Central memory CD8-positive, alpha-beta T cell (primary cell): ENCODE data around the gene PRTN3.

Experiments used
- ATAC-seq: fragments of 150-1000 bp; cut with Tn5 transposase; replicated peaks from 2 replicates; pipeline ENCODE4 v1.10.0; 2022; ENCODE audit warnings: mild to moderate bottlenecking, moderate FRiP score, moderate number of reproducible peaks; ENCODE audit not compliant: poor library complexity, severe bottlenecking; ENCODE audit errors: extremely low read depth
- DNase-seq, 2 donors: peaks; one replicate each; pipeline ENCODE4 v3.0.0; 2021; ENCODE audit warnings: low spot score in 2 of 2
- H3K27ac Mint-ChIP-seq: one replicate; pipeline ENCODE4 v1.8.0; 2022; ENCODE audit warnings: low read depth, mild to moderate bottlenecking, moderate library complexity, mixed read lengths
- H3K27me3 Mint-ChIP-seq: one replicate; pipeline ENCODE4 v1.8.0; 2022; ENCODE audit warnings: mixed read lengths
- H3K36me3 Mint-ChIP-seq: one replicate; pipeline ENCODE4 v1.8.0; 2022; ENCODE audit warnings: mild to moderate bottlenecking, moderate library complexity, mixed read lengths; ENCODE audit not compliant: insufficient read depth
- H3K4me1 Mint-ChIP-seq: one replicate; pipeline ENCODE4 v1.8.0; 2022; ENCODE audit warnings: mixed read lengths
- H3K4me3 Mint-ChIP-seq: one replicate; pipeline ENCODE4 v1.8.0; 2022; ENCODE audit warnings: mild to moderate bottlenecking, moderate library complexity, mixed read lengths
- H3K9me3 Mint-ChIP-seq: one replicate; pipeline ENCODE4 v1.8.0; 2022; ENCODE audit warnings: mixed read lengths

The PRTN3 gene

GRCh38 chr19:806815-807421 lies 33.9 kb upstream of the PRTN3 start:
- Mint-ChIP-seq H3K36me3 (peaks cover 78% of the 10 kb centered on the region), H3K9me3 (no peaks in the 10 kb centered on the region), H3K4me1 (peaks cover 29% of the 10 kb centered on the region), H3K27me3 (no peaks in the 10 kb centered on the region), H3K4me3 (peak overlapping the region; percentile 37), H3K27ac (peak overlapping the region; percentile 44)
- no peak for ATAC-seq
- no peak for DNase-seq

GRCh38 chr19:807627-808422 lies 33.0 kb upstream of the PRTN3 start:
- Mint-ChIP-seq H3K36me3 (peaks cover 74% of the 10 kb centered on the region), H3K4me1 (peaks cover 20% of the 10 kb centered on the region), H3K27me3 (no peaks in the 10 kb centered on the region), H3K27ac (peak overlapping the region; percentile 44), H3K4me3 (peak overlapping the region; percentile 37), H3K9me3 (no peaks in the 10 kb centered on the region)
- ATAC-seq (no peak), DNase-seq (no peak)

- Mint-ChIP-seq H3K27ac (peak overlapping the region; percentile 44), H3K4me3 (no peak overlapping the region), H3K4me1 (peaks cover 14% of the 10 kb centered on the region), H3K9me3 (no peaks in the 10 kb centered on the region), H3K36me3 (peaks cover 70% of the 10 kb centered on the region), H3K27me3 (no peaks in the 10 kb centered on the region)
- DNase-seq, result no peak
- no peak for ATAC-seq
Observed at GRCh38 chr19:808423-808775, 32.4 kb upstream of the PRTN3 start.

GRCh38 chr19:810077-810855 lies 30.5 kb upstream of the PRTN3 start:
- no peak overlapping the region for H3K27ac Mint-ChIP-seq
- no peaks in the 10 kb centered on the region for H3K27me3 Mint-ChIP-seq
- DNase-seq (no peak), ATAC-seq (no peak)
- H3K4me3 Mint-ChIP-seq, result no peak overlapping the region
- no peaks in the 10 kb centered on the region for H3K9me3 Mint-ChIP-seq
- H3K36me3 Mint-ChIP-seq, result peaks cover 70% of the 10 kb centered on the region
- H3K4me1 Mint-ChIP-seq, result peaks cover 10% of the 10 kb centered on the region

GRCh38 chr19:810883-811489 lies 29.8 kb upstream of the PRTN3 start:
- DNase-seq, result no peak
- Mint-ChIP-seq H3K4me1 (peaks cover 10% of the 10 kb centered on the region), H3K27me3 (no peaks in the 10 kb centered on the region), H3K36me3 (peaks cover 69% of the 10 kb centered on the region), H3K27ac (peak overlapping the region; percentile 44), H3K4me3 (no peak overlapping the region), H3K9me3 (no peaks in the 10 kb centered on the region)
- no peak for ATAC-seq

GRCh38 chr19:811506-812048 lies 29.2 kb upstream of the PRTN3 start:
- Mint-ChIP-seq H3K36me3 (peaks cover 70% of the 10 kb centered on the region), H3K27ac (peak overlapping the region; percentile 44), H3K4me1 (peaks cover 10% of the 10 kb centered on the region), H3K4me3 (no peak overlapping the region), H3K9me3 (no peaks in the 10 kb centered on the region), H3K27me3 (no peaks in the 10 kb centered on the region)
- ATAC-seq, result no peak
- no peak for DNase-seq

- Mint-ChIP-seq H3K9me3 (no peaks in the 10 kb centered on the region), H3K36me3 (peaks cover 65% of the 10 kb centered on the region), H3K27ac (peak overlapping the region; percentile 44), H3K4me3 (no peak overlapping the region), H3K4me1 (peaks cover 8% of the 10 kb centered on the region), H3K27me3 (no peaks in the 10 kb centered on the region)
- DNase-seq (no peak), ATAC-seq (no peak)
Observed at GRCh38 chr19:812049-812746, 28.6 kb upstream of the PRTN3 start.

- peaks cover 59% of the 10 kb centered on the region for H3K36me3 Mint-ChIP-seq
- ATAC-seq (no peak), DNase-seq (no peak)
- H3K4me3 Mint-ChIP-seq, result no peak overlapping the region
- no peaks in the 10 kb centered on the region for H3K9me3 Mint-ChIP-seq
- H3K27me3 Mint-ChIP-seq, result no peaks in the 10 kb centered on the region
- H3K4me1 Mint-ChIP-seq, result peaks cover 2% of the 10 kb centered on the region
- no peak overlapping the region for H3K27ac Mint-ChIP-seq
Observed at GRCh38 chr19:812747-813218, 28.0 kb upstream of the PRTN3 start.

- DNase-seq, result no peak
- H3K4me1 Mint-ChIP-seq, result no peaks in the 10 kb centered on the region
- ATAC-seq, result no peak
- peak overlapping the region; percentile 13 for H3K4me3 Mint-ChIP-seq
- H3K9me3 Mint-ChIP-seq, result no peaks in the 10 kb centered on the region
- no peaks in the 10 kb centered on the region for H3K27me3 Mint-ChIP-seq
- peaks cover 56% of the 10 kb centered on the region for H3K36me3 Mint-ChIP-seq
- H3K27ac Mint-ChIP-seq, result peak overlapping the region; percentile 75
Observed at GRCh38 chr19:813219-814151, 27.3 kb upstream of the PRTN3 start.

- H3K4me1 Mint-ChIP-seq, result no peaks in the 10 kb centered on the region
- no peaks in the 10 kb centered on the region for H3K27me3 Mint-ChIP-seq
- peaks cover 50% of the 10 kb centered on the region for H3K36me3 Mint-ChIP-seq
- no peaks in the 10 kb centered on the region for H3K9me3 Mint-ChIP-seq
- no peak for DNase-seq
- peak overlapping the region; percentile 29 for H3K27ac Mint-ChIP-seq
- peak; percentile 20 for ATAC-seq
- no peak overlapping the region for H3K4me3 Mint-ChIP-seq
Observed at GRCh38 chr19:814152-815078, 26.4 kb upstream of the PRTN3 start.
